ENCODE measurements around the gene GABBR2. TPM values are rescaled to one million over a fixed set of nuclear protein-coding genes. Genes with fewer than 3 reads are reported as not detected.

Gene GABBR2
- polyA plus RNA-seq, 1 of the 3 experiments (the other 2 are of a cell fraction) = not detected

DNA sequence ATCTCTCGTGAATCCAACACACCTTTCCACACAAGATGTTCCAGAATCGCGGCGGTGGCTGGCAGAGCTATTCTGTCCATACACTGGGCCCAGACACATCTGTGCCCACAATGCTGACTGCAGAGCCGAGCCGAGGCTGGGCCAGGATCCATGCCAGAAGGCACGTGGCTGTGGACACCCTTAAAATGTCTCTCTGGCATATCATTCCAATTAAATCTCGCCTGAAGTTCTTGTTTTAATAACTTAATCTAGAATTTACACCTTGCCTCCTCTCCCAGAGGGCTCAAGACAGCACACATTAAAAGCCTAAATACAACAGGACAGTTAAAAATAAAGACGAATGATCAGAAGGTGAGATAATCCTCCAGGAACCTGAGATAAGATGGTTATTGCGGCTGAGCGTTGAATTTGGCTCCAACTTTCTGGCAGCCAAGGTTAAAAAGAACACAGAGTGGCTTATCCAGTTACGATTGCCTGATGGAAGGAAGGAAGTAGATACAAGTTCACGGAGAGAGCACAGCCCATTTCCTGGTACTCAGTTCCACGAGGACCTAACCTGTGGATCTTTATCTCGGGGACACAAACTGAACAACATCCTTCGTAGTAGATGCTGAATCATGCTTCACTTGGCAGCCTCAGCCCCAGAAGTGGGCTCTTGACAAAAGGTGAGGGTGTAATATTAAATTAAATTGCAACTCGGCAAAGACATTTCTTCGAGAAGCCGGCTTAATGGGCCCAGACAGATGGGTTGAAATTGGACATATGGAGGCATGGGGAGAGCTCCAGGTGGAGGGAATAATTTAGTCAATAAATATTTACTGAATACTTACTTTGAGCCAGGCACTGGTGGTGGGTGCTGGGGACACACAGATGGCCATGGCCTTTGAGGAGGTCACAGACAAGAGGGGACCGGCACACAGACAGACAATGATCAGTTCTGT is 367.3 kb downstream of the GABBR2 start:
- 47% methylated on average over 20 of the region's 20 CpGs for WGBS (ENCODE audit: low lambda C conversion rate)
- Histone ChIP-seq H3K27ac (ENCODE audit: low read depth in 2 of 2, low read length in 1 of 2) (no peak overlapping the region), H3K9me2 (no peaks in the 10 kb centered on the region), H3K4me3 (ENCODE audit: low read depth in 2 of 2, low read length in 1 of 2) (no peak overlapping the region), H3K4me1 (ENCODE audit: control insufficient read depth in 1 of 2, insufficient read depth in 2 of 2, low read depth in 1 of 2, low read length in 1 of 2) (peaks cover 0 to 2% of the 10 kb centered on the region in 2 experiments; a peak in 1 of 4 replicates), H3K27me3 (ENCODE audit: insufficient read depth) (peaks cover 7% of the 10 kb centered on the region; the same call in 1 of the 2 replicates), H3K79me2 (ENCODE audit: insufficient read depth) (no peaks in the 10 kb centered on the region), H3K36me3 (replicated peaks in 1 of 2; ENCODE audit: control insufficient read depth in 1 of 2, insufficient read depth in 2 of 2, low read length in 1 of 2) (no peaks in the 10 kb centered on the region), H3K9ac (no peak overlapping the region), H4K20me1 (ENCODE audit: insufficient read depth) (no peaks in the 10 kb centered on the region), H2AFZ (ENCODE audit: low read depth) (no peak overlapping the region), H3F3A (replicated peaks; ENCODE audit: insufficient read depth) (no peaks in the 10 kb centered on the region), H3K9me3 (no peaks in the 10 kb centered on the region), H3K4me2 (no peak overlapping the region)
- TF ChIP-seq, protein P1, sequence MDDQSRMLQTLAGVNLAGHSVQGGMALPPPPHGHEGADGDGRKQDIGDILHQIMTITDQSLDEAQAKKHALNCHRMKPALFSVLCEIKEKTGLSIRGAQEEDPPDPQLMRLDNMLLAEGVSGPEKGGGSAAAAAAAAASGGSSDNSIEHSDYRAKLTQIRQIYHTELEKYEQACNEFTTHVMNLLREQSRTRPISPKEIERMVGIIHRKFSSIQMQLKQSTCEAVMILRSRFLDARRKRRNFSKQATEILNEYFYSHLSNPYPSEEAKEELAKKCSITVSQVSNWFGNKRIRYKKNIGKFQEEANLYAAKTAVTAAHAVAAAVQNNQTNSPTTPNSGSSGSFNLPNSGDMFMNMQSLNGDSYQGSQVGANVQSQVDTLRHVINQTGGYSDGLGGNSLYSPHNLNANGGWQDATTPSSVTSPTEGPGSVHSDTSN (IDR thresholded peaks at IDR 0.05) = no peak
- no peak for DNase-seq
- ChIA-PET POLR2A (no interaction called here), CTCF (interaction anchor here (2.4 kb wide), 1 partner anchor 26 kb away, joined by 10 read pairs; no protein-coding TSS in a partner anchor)

DNA sequence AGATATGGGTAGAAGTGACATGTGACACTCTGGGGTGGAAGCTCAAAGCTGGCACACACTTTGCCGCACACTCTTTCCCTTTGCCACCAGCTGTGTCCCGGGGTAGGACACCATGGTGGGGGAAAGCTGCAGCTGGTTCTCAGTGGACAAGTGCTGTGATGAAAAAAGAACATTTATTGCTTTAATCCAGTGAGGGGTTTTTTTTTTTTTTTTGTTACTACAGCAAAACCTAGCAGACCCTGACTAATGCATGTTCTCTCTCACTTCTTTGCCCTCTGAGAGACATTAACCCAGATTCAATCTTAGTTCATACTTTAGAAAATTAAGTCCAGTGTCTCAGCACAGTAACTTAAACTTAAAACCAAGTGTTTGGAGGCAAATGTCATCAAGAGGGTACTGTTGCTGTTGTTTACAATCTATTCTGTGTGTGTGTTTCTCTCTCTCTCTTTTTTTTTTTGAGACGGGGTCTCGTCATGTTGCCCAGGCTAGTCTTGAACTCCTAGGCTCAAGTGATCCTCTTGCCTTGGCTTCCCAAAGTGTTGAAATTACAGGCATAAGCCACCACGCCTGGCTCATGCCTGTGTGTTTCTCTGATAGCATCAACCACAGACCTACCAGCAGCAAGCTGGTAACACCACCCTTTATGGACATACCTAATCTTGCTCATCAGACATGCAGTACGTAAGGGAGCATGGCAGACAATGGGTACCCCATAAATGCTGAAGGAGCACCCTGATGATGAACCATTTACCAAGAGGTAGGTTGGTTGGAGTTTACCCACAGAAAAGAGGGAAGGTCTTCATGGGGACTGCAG is 368.5 kb downstream of the GABBR2 start:
- ChIA-PET POLR2A (no interaction called here), CTCF (interaction anchor here (2.4 kb wide), 1 partner anchor 25 kb away, joined by 10 read pairs; no protein-coding TSS in a partner anchor)
- H4K20me1 ChIP-seq (ENCODE audit: insufficient read depth) = no peaks in the 10 kb centered on the region
- no peaks in the 10 kb centered on the region for H3K9me2 ChIP-seq
- peaks cover 0 to 2% of the 10 kb centered on the region in 2 experiments; a peak in 1 of 4 replicates for H3K4me1 ChIP-seq (ENCODE audit: control insufficient read depth in 1 of 2, insufficient read depth in 2 of 2, low read depth in 1 of 2, low read length in 1 of 2)
- TF ChIP-seq NRF1 (IDR thresholded peaks at IDR 0.05; ENCODE audit: low read depth, low read length) = no peak
- TF ChIP-seq POLR2AphosphoS5 (IDR thresholded peaks at IDR 0.05; ENCODE audit: low read depth, low read length) = no peak
- no peak for TF ChIP-seq FOXJ3 (CRISPR knock-in tag; IDR thresholded peaks at IDR 0.05)
- no peaks in the 10 kb centered on the region for H3K79me2 ChIP-seq (ENCODE audit: insufficient read depth)
- DNase-seq = no peak
- no peak overlapping the region for H3K9ac ChIP-seq
- H3K27me3 ChIP-seq (ENCODE audit: insufficient read depth) = peaks cover 7% of the 10 kb centered on the region; the same call in 1 of the 2 replicates
- no peak overlapping the region for H3K4me3 ChIP-seq (ENCODE audit: low read depth in 2 of 2, low read length in 1 of 2)
- H3K36me3 ChIP-seq (replicated peaks in 1 of 2; ENCODE audit: control insufficient read depth in 1 of 2, insufficient read depth in 2 of 2, low read length in 1 of 2) = no peaks in the 10 kb centered on the region
- WGBS (ENCODE audit: low lambda C conversion rate) = 38% methylated on average over 6 of the region's 6 CpGs
- no peak overlapping the region for H3K4me2 ChIP-seq
- H3K9me3 ChIP-seq = no peaks in the 10 kb centered on the region
- H3F3A ChIP-seq (replicated peaks; ENCODE audit: insufficient read depth) = no peaks in the 10 kb centered on the region
- no peak overlapping the region for H2AFZ ChIP-seq (ENCODE audit: low read depth)
- H3K27ac ChIP-seq (ENCODE audit: low read depth in 2 of 2, low read length in 1 of 2) = no peak overlapping the region

DNA sequence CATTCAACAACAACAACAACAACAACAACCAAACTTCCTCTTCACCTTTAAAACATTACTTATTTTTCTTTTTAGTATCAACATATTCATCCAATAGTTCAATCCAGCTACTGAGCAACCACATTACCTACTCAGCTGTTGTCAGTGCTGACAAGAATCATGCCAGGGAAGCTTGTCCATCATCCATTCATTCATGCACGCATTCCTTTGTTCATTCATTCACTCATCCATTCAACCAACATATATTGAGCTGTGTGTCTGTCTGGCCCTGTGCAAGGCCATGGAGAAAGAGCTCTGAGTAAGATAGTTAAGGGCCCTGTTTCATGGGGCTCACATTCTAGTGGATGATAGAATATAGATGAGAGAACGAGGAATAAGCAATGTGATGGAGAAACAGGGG is 373.1 kb downstream of the GABBR2 start:
- Histone ChIP-seq H2AFZ (ENCODE audit: low read depth) (no peak overlapping the region), H3K27ac (ENCODE audit: low read depth in 2 of 2, low read length in 1 of 2) (no peak overlapping the region), H4K20me1 (ENCODE audit: insufficient read depth) (no peaks in the 10 kb centered on the region), H3K4me1 (ENCODE audit: control insufficient read depth in 1 of 2, insufficient read depth in 2 of 2, low read depth in 1 of 2, low read length in 1 of 2) (peaks cover 0 to 20% of the 10 kb centered on the region in 2 experiments; a peak in 2 of 4 replicates), H3K79me2 (ENCODE audit: insufficient read depth) (no peaks in the 10 kb centered on the region), H3K4me2 (no peak overlapping the region), H3K27me3 (ENCODE audit: insufficient read depth) (no peaks in the 10 kb centered on the region), H3K4me3 (ENCODE audit: low read depth in 2 of 2, low read length in 1 of 2) (no peak overlapping the region), H3K9me3 (no peaks in the 10 kb centered on the region), H3F3A (replicated peaks; ENCODE audit: insufficient read depth) (peaks cover 5% of the 10 kb centered on the region), H3K9ac (no peak overlapping the region), H3K36me3 (replicated peaks in 1 of 2; ENCODE audit: control insufficient read depth in 1 of 2, insufficient read depth in 2 of 2, low read length in 1 of 2) (no peaks in the 10 kb centered on the region), H3K9me2 (no peaks in the 10 kb centered on the region)
- WGBS (ENCODE audit: low lambda C conversion rate) = 35% methylated on average over 2 of the region's 2 CpGs
- DNase-seq = no peak
- ChIA-PET POLR2A (no interaction called here), CTCF (interaction anchor here (2.2 kb wide), 1 partner anchor 439 kb away, joined by 5 read pairs; no protein-coding TSS in a partner anchor)
- TF ChIP-seq FOXM1 (IDR thresholded peaks at IDR 0.05; ENCODE audit: low read depth) (no peak), NFIC (IDR thresholded peaks at IDR 0.05; ENCODE audit: borderline replicate concordance) (no peak), RXRA (IDR thresholded peaks at IDR 0.05; ENCODE audit: borderline replicate concordance, low read depth) (no peak), TAF1 (IDR thresholded peaks at IDR 0.05; ENCODE audit: borderline replicate concordance, low read depth, low read length) (no peak), FOXJ3 (CRISPR knock-in tag; IDR thresholded peaks at IDR 0.05) (no peak), MXI1 (IDR thresholded peaks at IDR 0.05; ENCODE audit: low read depth, low read length) (no peak), POLR2AphosphoS5 (IDR thresholded peaks at IDR 0.05; ENCODE audit: low read depth, low read length) (no peak)
- TF ChIP-seq, protein P2, sequence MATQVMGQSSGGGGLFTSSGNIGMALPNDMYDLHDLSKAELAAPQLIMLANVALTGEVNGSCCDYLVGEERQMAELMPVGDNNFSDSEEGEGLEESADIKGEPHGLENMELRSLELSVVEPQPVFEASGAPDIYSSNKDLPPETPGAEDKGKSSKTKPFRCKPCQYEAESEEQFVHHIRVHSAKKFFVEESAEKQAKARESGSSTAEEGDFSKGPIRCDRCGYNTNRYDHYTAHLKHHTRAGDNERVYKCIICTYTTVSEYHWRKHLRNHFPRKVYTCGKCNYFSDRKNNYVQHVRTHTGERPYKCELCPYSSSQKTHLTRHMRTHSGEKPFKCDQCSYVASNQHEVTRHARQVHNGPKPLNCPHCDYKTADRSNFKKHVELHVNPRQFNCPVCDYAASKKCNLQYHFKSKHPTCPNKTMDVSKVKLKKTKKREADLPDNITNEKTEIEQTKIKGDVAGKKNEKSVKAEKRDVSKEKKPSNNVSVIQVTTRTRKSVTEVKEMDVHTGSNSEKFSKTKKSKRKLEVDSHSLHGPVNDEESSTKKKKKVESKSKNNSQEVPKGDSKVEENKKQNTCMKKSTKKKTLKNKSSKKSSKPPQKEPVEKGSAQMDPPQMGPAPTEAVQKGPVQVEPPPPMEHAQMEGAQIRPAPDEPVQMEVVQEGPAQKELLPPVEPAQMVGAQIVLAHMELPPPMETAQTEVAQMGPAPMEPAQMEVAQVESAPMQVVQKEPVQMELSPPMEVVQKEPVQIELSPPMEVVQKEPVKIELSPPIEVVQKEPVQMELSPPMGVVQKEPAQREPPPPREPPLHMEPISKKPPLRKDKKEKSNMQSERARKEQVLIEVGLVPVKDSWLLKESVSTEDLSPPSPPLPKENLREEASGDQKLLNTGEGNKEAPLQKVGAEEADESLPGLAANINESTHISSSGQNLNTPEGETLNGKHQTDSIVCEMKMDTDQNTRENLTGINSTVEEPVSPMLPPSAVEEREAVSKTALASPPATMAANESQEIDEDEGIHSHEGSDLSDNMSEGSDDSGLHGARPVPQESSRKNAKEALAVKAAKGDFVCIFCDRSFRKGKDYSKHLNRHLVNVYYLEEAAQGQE (IDR thresholded peaks at IDR 0.05; ENCODE audit: low read depth, low read length) = no peak
- TF ChIP-seq, protein P3, sequence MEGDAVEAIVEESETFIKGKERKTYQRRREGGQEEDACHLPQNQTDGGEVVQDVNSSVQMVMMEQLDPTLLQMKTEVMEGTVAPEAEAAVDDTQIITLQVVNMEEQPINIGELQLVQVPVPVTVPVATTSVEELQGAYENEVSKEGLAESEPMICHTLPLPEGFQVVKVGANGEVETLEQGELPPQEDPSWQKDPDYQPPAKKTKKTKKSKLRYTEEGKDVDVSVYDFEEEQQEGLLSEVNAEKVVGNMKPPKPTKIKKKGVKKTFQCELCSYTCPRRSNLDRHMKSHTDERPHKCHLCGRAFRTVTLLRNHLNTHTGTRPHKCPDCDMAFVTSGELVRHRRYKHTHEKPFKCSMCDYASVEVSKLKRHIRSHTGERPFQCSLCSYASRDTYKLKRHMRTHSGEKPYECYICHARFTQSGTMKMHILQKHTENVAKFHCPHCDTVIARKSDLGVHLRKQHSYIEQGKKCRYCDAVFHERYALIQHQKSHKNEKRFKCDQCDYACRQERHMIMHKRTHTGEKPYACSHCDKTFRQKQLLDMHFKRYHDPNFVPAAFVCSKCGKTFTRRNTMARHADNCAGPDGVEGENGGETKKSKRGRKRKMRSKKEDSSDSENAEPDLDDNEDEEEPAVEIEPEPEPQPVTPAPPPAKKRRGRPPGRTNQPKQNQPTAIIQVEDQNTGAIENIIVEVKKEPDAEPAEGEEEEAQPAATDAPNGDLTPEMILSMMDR (IDR thresholded peaks at IDR 0.05) = no peak
